GM12875 (cell line): ENCODE data around the gene PPRC1.
A peak's percentile ranks its signal among the peaks of the same experiment; 100 is the strongest.

ENCODE experiments used
- H3K4me3 ChIP-seq: one replicate; pipeline ENCODE4 v1.5.1; 2011; ENCODE audit warnings: low read depth, low read length, control low read depth
- CTCF ChIP-seq: IDR thresholded peaks from 2 replicates; pipeline ENCODE4 v1.5.1; 2011; ENCODE audit warnings: low read depth, mild to moderate bottlenecking, control low read depth, inconsistent platforms, low read length, moderate library complexity, borderline replicate concordance; ENCODE audit not compliant: insufficient read depth

The PPRC1 gene

GRCh38 chr10:102113956-102114857 is 18.6 kb upstream of the PPRC1 start:
- H3K4me3 ChIP-seq = peak overlapping the region; percentile 86
- TF ChIP-seq CTCF = no peak

GRCh38 chr10:102114861-102115618 is 17.8 kb upstream of the PPRC1 start:
- peak overlapping the region; percentile 86 for H3K4me3 ChIP-seq
- no peak for TF ChIP-seq CTCF

GRCh38 chr10:102115775-102116174 is 17.1 kb upstream of the PPRC1 start:
- H3K4me3 ChIP-seq = no peak overlapping the region
- TF ChIP-seq CTCF = no peak

- TF ChIP-seq CTCF = no peak
Observed at GRCh38 chr10:102116656-102117055, 16.2 kb upstream of the PPRC1 start.

GRCh38 chr10:102117391-102118159 is 15.3 kb upstream of the PPRC1 start:
- TF ChIP-seq CTCF = peak; percentile 6; the same call in 1 of the 2 replicates
- H3K4me3 ChIP-seq = peak overlapping the region; percentile 14

More at GRCh38 chr10:102116656-102117055, 16.2 kb upstream of the PPRC1 start:
- no peak overlapping the region for H3K4me3 ChIP-seq

- H3K4me3 ChIP-seq = peak overlapping the region; percentile 80
- no peak for TF ChIP-seq CTCF
Observed at GRCh38 chr10:102118867-102119266, 14.0 kb upstream of the PPRC1 start.
